HepG2 (cell line): ENCODE data around the gene TMF1. TPM values are rescaled to one million over a fixed set of nuclear protein-coding genes. Genes with fewer than 3 reads are reported as not detected.

Source experiments
- BRF2 ChIP-seq: sonication (generic); formaldehyde crosslinking; IDR thresholded peaks from 2 replicates; pipeline ENCODE4 v1.8.1; 2022; ENCODE audit warnings: mild to moderate bottlenecking, missing genetic modification reagents
- CHD4 ChIP-seq: fragments of 200-600 bp; sonication (generic); IDR thresholded peaks from 2 replicates; pipeline ENCODE4 v1.7.0; 2017; ENCODE audit warnings: mild to moderate bottlenecking, low read length, borderline replicate concordance
- CREB1 ChIP-seq, 2 experiments: fragments of 450-650 bp in 1 of 2; IDR thresholded peaks; 2 replicates each; pipeline ENCODE4 v1.6.1; 2016 to 2017; ENCODE audit warnings: control low read depth in 1 of 2, mild to moderate bottlenecking in 1 of 2, missing compliant biosample characterization in 1 of 2, missing genetic modification characterization in 1 of 2
- DPF2 ChIP-seq: sonication (generic); formaldehyde crosslinking; IDR thresholded peaks from 2 replicates; pipeline ENCODE4 v1.4.0; 2020; ENCODE audit warnings: mild to moderate bottlenecking, low read depth, missing genetic modification reagents, borderline replicate concordance
- HDAC2 ChIP-seq: sonication (generic); formaldehyde crosslinking; IDR thresholded peaks from 2 replicates; pipeline ENCODE4 v1.4.0; 2020; ENCODE audit warnings: missing genetic modification reagents
- IKZF4 ChIP-seq: sonication (generic); formaldehyde crosslinking; IDR thresholded peaks from 2 replicates; pipeline ENCODE4 v1.5.1; 2020; ENCODE audit warnings: borderline replicate concordance, mild to moderate bottlenecking, low read depth, missing genetic modification reagents; ENCODE audit errors: not compliant biosample characterization
- KMT2B ChIP-seq: IDR thresholded peaks from 2 replicates; pipeline ENCODE4 v1.6.1; 2016; ENCODE audit warnings: missing genetic modification reagents, missing compliant biosample characterization
- MIXL1 ChIP-seq: IDR thresholded peaks from 2 replicates; pipeline ENCODE4 v1.6.1; 2016
- NR1H2 ChIP-seq: sonication (generic); formaldehyde crosslinking; IDR thresholded peaks from 2 replicates; pipeline ENCODE4 v1.8.1; 2022; ENCODE audit warnings: low read depth, missing genetic modification reagents, borderline replicate concordance
- NR2F1 ChIP-seq, 2 experiments: fragments of 450-650 bp in 1 of 2; formaldehyde crosslinking in 1 of 2; IDR thresholded peaks; 2 replicates each; pipeline versions ENCODE4 v1.5.0 to v1.6.1; 2016 to 2020; ENCODE audit warnings: mild to moderate bottlenecking in 1 of 2, missing compliant biosample characterization in 1 of 2, missing genetic modification reagents in 1 of 2, moderate library complexity in 1 of 2
- NR3C1 ChIP-seq: sonication (generic); formaldehyde crosslinking; IDR thresholded peaks from 2 replicates; pipeline ENCODE4 v1.4.0; 2020; ENCODE audit warnings: missing genetic modification reagents
- POGZ ChIP-seq: sonication (generic); formaldehyde crosslinking; IDR thresholded peaks from 2 replicates; pipeline ENCODE4 v1.4.0; 2020; ENCODE audit warnings: mild to moderate bottlenecking, missing genetic modification reagents
- SP4 ChIP-seq: sonication (generic); formaldehyde crosslinking; IDR thresholded peaks from 2 replicates; pipeline ENCODE4 v1.8.1; 2023; ENCODE audit warnings: mild to moderate bottlenecking, missing genetic modification reagents
- STAT5B ChIP-seq: sonication (generic); formaldehyde crosslinking; IDR thresholded peaks from 2 replicates; pipeline ENCODE4 v1.4.0; 2020; ENCODE audit warnings: missing genetic modification reagents
- U2AF1 ChIP-seq: fragments of 200-400 bp; formaldehyde crosslinking; optimal IDR thresholded peaks from 2 replicates; pipeline ENCODE3; 2017; ENCODE audit warnings: mild to moderate bottlenecking, low read depth, low read length
- ZBTB7B ChIP-seq: sonication (generic); formaldehyde crosslinking; IDR thresholded peaks from 2 replicates; pipeline ENCODE4 v1.4.0; 2020; ENCODE audit warnings: missing genetic modification reagents
- ZC3H13 ChIP-seq: sonication (generic); formaldehyde crosslinking; IDR thresholded peaks from 2 replicates; pipeline ENCODE4 v1.8.1; 2023; ENCODE audit warnings: mild to moderate bottlenecking, missing genetic modification reagents, moderate library complexity
- ZNF34 ChIP-seq: sonication (generic); formaldehyde crosslinking; IDR thresholded peaks from 2 replicates; pipeline ENCODE4 v1.4.0; 2020; ENCODE audit warnings: mild to moderate bottlenecking, missing genetic modification reagents, borderline replicate concordance
- ZNF543 ChIP-seq: sonication (generic); formaldehyde crosslinking; IDR thresholded peaks from 2 replicates; pipeline ENCODE4 v1.4.0; 2020; ENCODE audit warnings: mild to moderate bottlenecking, missing genetic modification reagents
- ZNF660 ChIP-seq: sonication (generic); formaldehyde crosslinking; IDR thresholded peaks from 2 replicates; pipeline ENCODE4 v1.5.1; 2020; ENCODE audit warnings: mild to moderate bottlenecking, low read depth, missing genetic modification reagents, borderline replicate concordance
- ZSCAN22 ChIP-seq: sonication (generic); formaldehyde crosslinking; IDR thresholded peaks from 2 replicates; pipeline ENCODE4 v1.4.0; 2020; ENCODE audit warnings: mild to moderate bottlenecking, missing genetic modification reagents
- ZSCAN31 ChIP-seq: sonication (generic); formaldehyde crosslinking; IDR thresholded peaks from 2 replicates; pipeline ENCODE4 v1.5.0; 2020; ENCODE audit warnings: low read depth, mild to moderate bottlenecking, missing genetic modification reagents
- polyA plus RNA-seq, 8 experiments: library from polyadenylated mRNA; depleted of rRNA in 3 of 8; stranded (reverse) in 7 of 8; unstranded in 1 of 8; fragments of >200 nt; fragmentation: Illumina TruSeq in 4 of 8; extraction: Trizol in 4 of 8; gene quantifications; 2 replicates each; pipeline versions ENCODE4 v1.2.1 to v1.2.3, GENCODE V29; 2011 to 2016; ENCODE audit warnings: low read depth in 4 of 8, missing spikeins in 1 of 8, mixed read lengths in 1 of 8; ENCODE audit not compliant: insufficient read depth in 1 of 8
- total RNA-seq, 5 experiments: library from RNA; depleted of rRNA; stranded (reverse); fragments of >200 nt; fragmentation: Illumina TruSeq; extraction: Trizol; gene quantifications; 2 replicates each; pipeline ENCODE4 v1.2.3, GENCODE V29; 2016; ENCODE audit warnings: low read depth in 1 of 5
- TF ChIP-seq, protein P1 (sequence below): sonication (generic); formaldehyde crosslinking; IDR thresholded peaks from 2 replicates; pipeline ENCODE4 v1.4.0; 2020; ENCODE audit warnings: missing genetic modification reagents, borderline replicate concordance
- TF ChIP-seq, protein P2 (sequence below): IDR thresholded peaks from 2 replicates; pipeline ENCODE4 v1.6.1; 2016
- TF ChIP-seq, protein P3 (sequence below): sonication (generic); formaldehyde crosslinking; IDR thresholded peaks from 2 replicates; pipeline ENCODE4 v1.8.1; 2023; ENCODE audit warnings: mild to moderate bottlenecking, inconsistent platforms, moderate library complexity, missing genetic modification reagents, borderline replicate concordance

The TMF1 gene
- total and polyA plus RNA-seq, 2 of the 13 experiments (the other 11 are each of a cell fraction or from before 2014, with no cell fraction given), result 12.1 to 38.4 TPM

DNA sequence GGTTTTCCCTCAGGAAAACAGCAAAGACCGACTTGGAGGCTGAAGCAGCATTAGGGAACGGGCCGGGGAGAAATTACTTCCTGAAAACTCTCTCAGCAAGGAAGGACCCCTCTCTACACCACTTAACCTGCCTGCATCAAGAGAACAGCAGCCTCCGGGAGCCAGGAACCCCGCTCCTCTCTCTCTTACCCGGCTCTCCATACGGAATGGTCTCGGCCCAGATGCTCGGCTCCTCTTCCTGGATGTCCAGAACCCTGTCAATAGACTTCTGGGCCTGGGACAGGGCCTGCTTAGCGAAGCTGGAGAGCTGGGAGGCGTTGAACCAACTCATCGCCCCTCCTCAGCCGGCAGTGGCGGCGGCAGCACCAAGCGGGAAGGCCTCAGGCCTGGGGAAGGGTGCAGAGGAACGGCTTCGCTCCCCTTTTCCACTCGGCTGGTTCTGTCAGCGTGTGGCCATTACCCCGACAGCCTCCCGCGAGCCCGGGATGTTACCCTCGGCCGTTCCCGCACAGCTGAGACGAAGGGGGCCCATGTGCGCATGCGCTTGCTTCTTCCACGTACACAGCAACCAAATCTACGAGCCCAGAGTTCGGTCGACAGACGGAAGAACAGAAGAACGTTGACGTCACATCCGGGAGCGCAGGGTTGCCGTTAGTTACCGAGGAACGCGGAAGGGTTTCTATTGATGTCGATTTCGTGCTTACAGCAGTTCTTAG, at the start of gene TMF1 (continued):
- TF ChIP-seq, protein P1, sequence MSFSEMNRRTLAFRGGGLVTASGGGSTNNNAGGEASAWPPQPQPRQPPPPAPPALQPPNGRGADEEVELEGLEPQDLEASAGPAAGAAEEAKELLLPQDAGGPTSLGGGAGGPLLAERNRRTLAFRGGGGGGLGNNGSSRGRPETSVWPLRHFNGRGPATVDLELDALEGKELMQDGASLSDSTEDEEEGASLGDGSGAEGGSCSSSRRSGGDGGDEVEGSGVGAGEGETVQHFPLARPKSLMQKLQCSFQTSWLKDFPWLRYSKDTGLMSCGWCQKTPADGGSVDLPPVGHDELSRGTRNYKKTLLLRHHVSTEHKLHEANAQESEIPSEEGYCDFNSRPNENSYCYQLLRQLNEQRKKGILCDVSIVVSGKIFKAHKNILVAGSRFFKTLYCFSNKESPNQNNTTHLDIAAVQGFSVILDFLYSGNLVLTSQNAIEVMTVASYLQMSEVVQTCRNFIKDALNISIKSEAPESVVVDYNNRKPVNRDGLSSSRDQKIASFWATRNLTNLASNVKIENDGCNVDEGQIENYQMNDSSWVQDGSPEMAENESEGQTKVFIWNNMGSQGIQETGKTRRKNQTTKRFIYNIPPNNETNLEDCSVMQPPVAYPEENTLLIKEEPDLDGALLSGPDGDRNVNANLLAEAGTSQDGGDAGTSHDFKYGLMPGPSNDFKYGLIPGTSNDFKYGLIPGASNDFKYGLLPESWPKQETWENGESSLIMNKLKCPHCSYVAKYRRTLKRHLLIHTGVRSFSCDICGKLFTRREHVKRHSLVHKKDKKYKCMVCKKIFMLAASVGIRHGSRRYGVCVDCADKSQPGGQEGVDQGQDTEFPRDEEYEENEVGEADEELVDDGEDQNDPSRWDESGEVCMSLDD (CRISPR knock-in tag), result 0 out of 2 replicates have a peak, but pooled peaks have one; percentile 22
- TF ChIP-seq SP4 (CRISPR knock-in tag) (no peak), U2AF1 (no peak), ZBTB7B (no peak), NR2F1 (CRISPR knock-in tag; IDR thresholded peaks at IDR 0.05) (no peak), CREB1 (IDR thresholded peaks at IDR 0.05) (peak; percentile 98), CREB1 (CRISPR knock-in tag; IDR thresholded peaks at IDR 0.05) (peak; percentile 98), ZNF34 (CRISPR knock-in tag) (no peak), KMT2B (peak; percentile 84), ZNF660 (no peak), STAT5B (CRISPR knock-in tag) (no peak), ZSCAN31 (CRISPR knock-in tag) (peak; percentile 77), ZC3H13 (CRISPR knock-in tag) (no peak), DPF2 (CRISPR knock-in tag) (no peak), POGZ (CRISPR knock-in tag) (0 out of 2 replicates have a peak, but pooled peaks have one; percentile 49), NR3C1 (CRISPR knock-in tag) (no peak), BRF2 (CRISPR knock-in tag) (0 out of 2 replicates have a peak, but pooled peaks have one; percentile 33), MIXL1 (CRISPR knock-in tag) (no peak), CHD4 (no peak), HDAC2 (CRISPR knock-in tag) (peak; percentile 53; the same call in 1 of the 2 replicates), ZSCAN22 (CRISPR knock-in tag) (no peak), ZNF543 (CRISPR knock-in tag) (no peak), NR1H2 (CRISPR knock-in tag) (no peak), IKZF4 (CRISPR knock-in tag) (no peak)
- TF ChIP-seq, protein P2, sequence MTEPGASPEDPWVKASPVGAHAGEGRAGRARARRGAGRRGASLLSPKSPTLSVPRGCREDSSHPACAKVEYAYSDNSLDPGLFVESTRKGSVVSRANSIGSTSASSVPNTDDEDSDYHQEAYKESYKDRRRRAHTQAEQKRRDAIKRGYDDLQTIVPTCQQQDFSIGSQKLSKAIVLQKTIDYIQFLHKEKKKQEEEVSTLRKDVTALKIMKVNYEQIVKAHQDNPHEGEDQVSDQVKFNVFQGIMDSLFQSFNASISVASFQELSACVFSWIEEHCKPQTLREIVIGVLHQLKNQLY (CRISPR knock-in tag), result no peak
- TF ChIP-seq, protein P3, sequence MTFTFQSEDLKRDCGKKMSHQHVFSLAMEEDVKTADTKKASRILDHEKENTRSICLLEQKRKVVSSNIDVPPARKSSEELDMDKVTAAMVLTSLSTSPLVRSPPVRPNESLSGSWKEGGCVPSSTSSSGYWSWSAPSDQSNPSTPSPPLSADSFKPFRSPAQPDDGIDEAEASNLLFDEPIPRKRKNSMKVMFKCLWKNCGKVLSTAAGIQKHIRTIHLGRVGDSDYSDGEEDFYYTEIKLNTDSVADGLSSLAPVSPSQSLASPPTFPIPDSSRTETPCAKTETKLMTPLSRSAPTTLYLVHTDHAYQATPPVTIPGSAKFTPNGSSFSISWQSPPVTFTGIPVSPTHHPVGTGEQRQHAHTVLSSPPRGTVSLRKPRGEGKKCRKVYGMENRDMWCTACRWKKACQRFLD (CRISPR knock-in tag), result no peak
